ENCODE measurements around the gene EMX2. TPM values are rescaled to one million over a fixed set of nuclear protein-coding genes. Genes with fewer than 3 reads are reported as not detected.

EMX2 gene
- total RNA-seq, 1 donor from 2014 or later = not detected

DNA sequence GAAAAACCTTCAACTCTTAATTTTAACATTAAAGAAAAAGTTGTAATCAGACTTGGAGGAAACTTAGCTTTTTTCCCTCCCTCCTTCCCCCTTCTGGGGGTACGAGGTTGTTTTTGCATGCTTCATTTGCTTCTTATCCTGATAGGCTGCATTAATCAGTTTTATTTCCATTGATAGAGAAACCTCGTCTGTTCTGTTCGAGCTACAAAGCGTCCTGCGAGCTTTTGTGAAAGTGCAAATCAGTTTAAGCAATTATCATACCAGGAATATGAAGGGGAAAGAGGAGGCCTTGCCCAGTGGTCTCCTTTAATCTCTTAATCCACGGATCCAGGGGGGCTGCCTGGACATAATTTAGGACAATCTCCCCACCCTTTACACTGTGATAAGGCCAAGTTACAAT lies 7.5 kb downstream of the EMX2 start:
- ATAC-seq (ENCODE audit: low read depth) (no peak), DNase-seq (no peak)
- Mint-ChIP-seq H3K36me3 (ENCODE audit: low read depth) (no peaks in the 10 kb centered on the region), H3K27me3 (peaks cover 64% of the 10 kb centered on the region), H3K4me3 (no peak overlapping the region), H3K4me1 (peaks cover 8% of the 10 kb centered on the region), H3K9me3 (no peaks in the 10 kb centered on the region), H3K27ac (no peak overlapping the region)
- intact Hi-C loops (cut with micrococcal nuclease) = no loop called here
- POLR2A ChIA-PET = no interaction called here
- CTCF ChIA-PET = no interaction called here
- TF ChIP-seq, protein P1, sequence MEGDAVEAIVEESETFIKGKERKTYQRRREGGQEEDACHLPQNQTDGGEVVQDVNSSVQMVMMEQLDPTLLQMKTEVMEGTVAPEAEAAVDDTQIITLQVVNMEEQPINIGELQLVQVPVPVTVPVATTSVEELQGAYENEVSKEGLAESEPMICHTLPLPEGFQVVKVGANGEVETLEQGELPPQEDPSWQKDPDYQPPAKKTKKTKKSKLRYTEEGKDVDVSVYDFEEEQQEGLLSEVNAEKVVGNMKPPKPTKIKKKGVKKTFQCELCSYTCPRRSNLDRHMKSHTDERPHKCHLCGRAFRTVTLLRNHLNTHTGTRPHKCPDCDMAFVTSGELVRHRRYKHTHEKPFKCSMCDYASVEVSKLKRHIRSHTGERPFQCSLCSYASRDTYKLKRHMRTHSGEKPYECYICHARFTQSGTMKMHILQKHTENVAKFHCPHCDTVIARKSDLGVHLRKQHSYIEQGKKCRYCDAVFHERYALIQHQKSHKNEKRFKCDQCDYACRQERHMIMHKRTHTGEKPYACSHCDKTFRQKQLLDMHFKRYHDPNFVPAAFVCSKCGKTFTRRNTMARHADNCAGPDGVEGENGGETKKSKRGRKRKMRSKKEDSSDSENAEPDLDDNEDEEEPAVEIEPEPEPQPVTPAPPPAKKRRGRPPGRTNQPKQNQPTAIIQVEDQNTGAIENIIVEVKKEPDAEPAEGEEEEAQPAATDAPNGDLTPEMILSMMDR (IDR thresholded peaks at IDR 0.05) = no peak

DNA sequence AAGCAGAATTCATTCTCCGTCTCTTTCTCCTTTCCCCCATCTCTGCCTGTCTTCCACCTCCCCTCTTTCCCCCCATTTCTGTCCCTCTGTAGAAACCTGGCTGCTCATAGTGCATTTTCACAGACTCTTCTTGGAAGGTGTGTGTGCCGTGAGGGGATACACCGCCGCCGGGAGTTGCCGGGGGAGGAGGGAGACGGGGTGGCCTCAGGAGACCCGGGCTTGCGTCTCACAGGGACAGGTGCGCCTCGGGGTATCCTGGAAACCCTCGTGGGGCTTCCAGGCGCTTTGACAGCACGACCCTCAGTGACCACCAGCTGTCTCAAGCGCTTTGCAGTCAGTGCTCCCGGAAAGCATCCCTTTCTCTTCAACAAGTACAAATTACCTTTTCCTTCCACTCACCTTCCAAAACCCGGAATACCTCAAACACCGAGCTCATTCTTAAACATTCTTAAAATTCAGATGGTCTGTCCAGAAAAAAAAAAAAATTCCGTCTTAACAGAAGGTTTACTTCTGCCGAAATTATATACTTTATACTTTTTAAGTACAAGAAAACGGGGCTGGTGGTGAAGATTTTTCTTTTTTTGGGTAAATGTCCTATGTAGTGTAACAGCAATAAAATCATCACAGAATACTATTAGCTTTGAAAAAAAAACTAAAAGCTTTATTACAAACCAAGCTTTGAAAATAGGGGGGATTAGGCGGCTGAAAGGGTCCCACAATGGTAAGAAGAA lies 8.2 kb downstream of the EMX2 start:
- DNase-seq (no peak), ATAC-seq (ENCODE audit: low read depth) (no peak)
- Mint-ChIP-seq H3K27ac (no peak overlapping the region), H3K9me3 (no peaks in the 10 kb centered on the region), H3K4me3 (no peak overlapping the region), H3K4me1 (peaks cover 8% of the 10 kb centered on the region), H3K27me3 (peaks cover 67% of the 10 kb centered on the region), H3K36me3 (ENCODE audit: low read depth) (no peaks in the 10 kb centered on the region)
- CTCF ChIA-PET = no interaction called here
- POLR2A ChIA-PET = no interaction called here
- intact Hi-C loops (cut with micrococcal nuclease) = no loop called here
- TF ChIP-seq, protein P1 (IDR thresholded peaks at IDR 0.05) = no peak

DNA sequence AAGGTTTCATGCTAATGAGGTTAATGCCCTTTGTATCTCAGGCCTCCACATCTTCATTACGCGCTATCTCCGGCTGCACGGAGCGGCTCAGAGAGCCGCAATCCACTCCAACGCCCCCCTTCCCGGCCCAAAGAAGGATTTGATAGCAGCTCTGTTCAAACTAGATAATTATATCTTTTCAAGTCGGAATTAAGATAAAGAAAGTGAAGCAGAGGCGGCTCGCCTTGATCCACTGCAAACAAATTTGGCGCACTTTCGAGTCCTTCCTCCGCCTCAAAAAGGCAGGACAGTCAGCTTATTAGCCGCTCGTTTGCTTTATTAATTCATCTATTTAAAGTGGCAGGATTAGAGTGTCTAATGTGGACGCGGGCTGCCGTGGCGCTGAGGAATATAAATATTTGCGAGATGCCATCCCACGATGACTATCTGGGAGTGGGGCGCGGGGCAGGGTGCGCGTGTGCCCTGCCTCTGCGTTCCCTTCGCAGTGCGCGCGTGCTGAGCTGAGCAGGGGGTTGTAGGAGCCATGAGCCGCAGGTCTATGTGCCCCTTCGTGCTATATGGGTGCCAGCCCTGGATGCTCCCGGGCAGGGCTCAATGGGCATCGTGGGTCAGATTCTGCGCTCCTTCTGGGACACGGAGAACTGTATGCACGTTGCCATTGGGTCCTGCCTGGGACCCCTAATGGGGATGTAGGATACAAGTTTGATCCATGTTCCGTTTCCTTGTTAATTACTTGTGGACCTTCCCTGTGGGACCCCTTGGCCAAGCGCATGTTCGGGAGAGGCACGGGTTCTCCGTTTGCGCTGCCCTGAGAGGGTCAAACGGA lies 9.0 kb downstream of the EMX2 start:
- intact Hi-C loops (cut with micrococcal nuclease) = no loop called here
- DNase-seq (no peak), ATAC-seq (ENCODE audit: low read depth) (no peak)
- Mint-ChIP-seq H3K27me3 (peaks cover 64% of the 10 kb centered on the region), H3K4me3 (no peak overlapping the region), H3K36me3 (ENCODE audit: low read depth) (no peaks in the 10 kb centered on the region), H3K4me1 (peaks cover 8% of the 10 kb centered on the region), H3K9me3 (no peaks in the 10 kb centered on the region), H3K27ac (no peak overlapping the region)
- ChIA-PET CTCF (no interaction called here), POLR2A (no interaction called here)
- TF ChIP-seq, protein P1 (IDR thresholded peaks at IDR 0.05) = no peak

GRCh38 chr10:117552156-117552631 lies 9.6 kb downstream of the EMX2 start:
- DNase-seq = no peak
- Mint-ChIP-seq H3K9me3 (no peaks in the 10 kb centered on the region), H3K27me3 (peaks cover 66% of the 10 kb centered on the region), H3K27ac (no peak overlapping the region), H3K4me1 (peaks cover 8% of the 10 kb centered on the region), H3K4me3 (no peak overlapping the region), H3K36me3 (ENCODE audit: low read depth) (no peaks in the 10 kb centered on the region)
- ChIA-PET CTCF (no interaction called here), POLR2A (no interaction called here)
- TF ChIP-seq, protein P1 (IDR thresholded peaks at IDR 0.05) = no peak
- intact Hi-C loops (cut with micrococcal nuclease) = no loop called here
- ATAC-seq (ENCODE audit: low read depth) = no peak

DNA sequence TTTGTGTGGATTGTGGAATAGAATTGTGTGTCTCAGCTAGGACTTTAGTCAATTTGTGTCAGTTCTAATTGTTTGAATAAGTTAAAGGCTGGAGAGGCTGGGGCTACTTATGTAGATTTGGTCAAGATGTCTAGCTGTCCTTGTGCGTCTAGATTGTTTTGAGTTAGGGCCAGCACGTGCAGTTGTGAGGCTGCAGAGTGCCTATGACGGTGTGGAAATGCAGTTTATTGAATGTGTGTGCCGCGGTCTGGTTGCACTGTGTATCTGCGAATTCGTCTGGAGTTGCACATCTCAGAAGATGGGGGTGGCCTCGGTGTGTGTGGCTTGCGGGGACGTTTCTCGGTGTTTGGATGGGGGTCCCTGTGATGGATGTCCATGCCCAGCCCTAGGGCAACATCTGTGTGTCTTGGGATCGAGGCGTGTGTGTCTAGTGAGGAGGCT lies 10.2 kb downstream of the EMX2 start:
- CTCF ChIA-PET = no interaction called here
- POLR2A ChIA-PET = no interaction called here
- no peaks in the 10 kb centered on the region for H3K9me3 Mint-ChIP-seq
- no peaks in the 10 kb centered on the region for H3K36me3 Mint-ChIP-seq (ENCODE audit: low read depth)
- no peak overlapping the region for H3K27ac Mint-ChIP-seq
- ATAC-seq (ENCODE audit: low read depth) (no peak), DNase-seq (no peak)
- TF ChIP-seq, protein P1 (IDR thresholded peaks at IDR 0.05) = no peak
- peaks cover 61% of the 10 kb centered on the region for H3K27me3 Mint-ChIP-seq
- intact Hi-C loops (cut with micrococcal nuclease) = no loop called here
- no peak overlapping the region for H3K4me3 Mint-ChIP-seq
- peaks cover 4% of the 10 kb centered on the region for H3K4me1 Mint-ChIP-seq

Measured in activated B cell treated with CpG ODN at 0.5 μM for 24 hours (primary cell).